Osteocyte (in vitro differentiated cells): ENCODE measurements around the gene MDM2. TPM values are rescaled to one million over a fixed set of nuclear protein-coding genes. Genes with fewer than 3 reads are reported as not detected.

ENCODE experiments used
- DNase-seq: peaks from one replicate; pipeline ENCODE4 v3.0.0; 2021; ENCODE audit warnings: mixed read lengths; ENCODE audit not compliant: unreplicated experiment; ENCODE audit errors: extremely low spot score
- H3K27ac Mint-ChIP-seq: one replicate; pipeline ENCODE4 v1.8.0; 2021; ENCODE audit warnings: mild to moderate bottlenecking, mixed read lengths; ENCODE audit not compliant: unreplicated experiment
- H3K27me3 Mint-ChIP-seq: one replicate; pipeline ENCODE4 v1.8.0; 2021; ENCODE audit warnings: mixed read lengths; ENCODE audit not compliant: unreplicated experiment
- H3K36me3 Mint-ChIP-seq: one replicate; pipeline ENCODE4 v1.8.0; 2021; ENCODE audit warnings: mixed read lengths; ENCODE audit not compliant: unreplicated experiment
- H3K4me1 Mint-ChIP-seq: one replicate; pipeline ENCODE4 v1.8.0; 2021; ENCODE audit warnings: mixed read lengths; ENCODE audit not compliant: unreplicated experiment
- H3K4me3 Mint-ChIP-seq: one replicate; pipeline ENCODE4 v1.8.0; 2021; ENCODE audit warnings: mild to moderate bottlenecking, moderate library complexity, mixed read lengths; ENCODE audit not compliant: unreplicated experiment
- H3K9me3 Mint-ChIP-seq: one replicate; pipeline ENCODE4 v1.8.0; 2021; ENCODE audit warnings: mixed read lengths; ENCODE audit not compliant: unreplicated experiment
- total RNA-seq: library from RNA; stranded (reverse); gene quantifications from 2 replicates; pipeline ENCODE4 v1.2.1, GENCODE V29; 2021
- TF ChIP-seq, protein P1 (sequence below): fragments of 200-600 bp; sonication (generic); IDR thresholded peaks from 2 replicates; pipeline ENCODE4 v1.5.0; 2021; ENCODE audit warnings: antibody characterized with exemption, mild to moderate bottlenecking, moderate library complexity

Gene MDM2
- total RNA-seq, 1 donor from 2014 or later, result 131 TPM

DNA sequence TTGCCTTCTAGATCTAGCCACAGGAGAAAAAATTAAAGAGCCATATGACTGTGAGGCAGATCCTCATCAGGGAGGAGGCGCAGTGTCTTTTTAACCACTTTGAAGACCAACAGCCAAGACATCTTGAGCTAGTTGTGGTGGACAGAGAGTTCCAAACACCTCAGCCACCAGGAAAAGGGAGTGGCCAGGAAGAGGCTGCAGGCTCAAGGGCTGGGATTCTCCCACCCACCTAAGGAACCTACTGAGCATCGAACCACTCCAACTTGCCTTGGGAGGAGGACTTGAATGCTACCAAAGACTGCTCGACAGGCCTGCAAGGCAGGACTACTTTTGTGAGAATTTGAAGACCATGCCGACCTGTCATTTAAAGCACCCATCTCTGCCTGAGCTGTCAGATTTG is 14.5 kb upstream of the MDM2 start:
- TF ChIP-seq, protein P1, sequence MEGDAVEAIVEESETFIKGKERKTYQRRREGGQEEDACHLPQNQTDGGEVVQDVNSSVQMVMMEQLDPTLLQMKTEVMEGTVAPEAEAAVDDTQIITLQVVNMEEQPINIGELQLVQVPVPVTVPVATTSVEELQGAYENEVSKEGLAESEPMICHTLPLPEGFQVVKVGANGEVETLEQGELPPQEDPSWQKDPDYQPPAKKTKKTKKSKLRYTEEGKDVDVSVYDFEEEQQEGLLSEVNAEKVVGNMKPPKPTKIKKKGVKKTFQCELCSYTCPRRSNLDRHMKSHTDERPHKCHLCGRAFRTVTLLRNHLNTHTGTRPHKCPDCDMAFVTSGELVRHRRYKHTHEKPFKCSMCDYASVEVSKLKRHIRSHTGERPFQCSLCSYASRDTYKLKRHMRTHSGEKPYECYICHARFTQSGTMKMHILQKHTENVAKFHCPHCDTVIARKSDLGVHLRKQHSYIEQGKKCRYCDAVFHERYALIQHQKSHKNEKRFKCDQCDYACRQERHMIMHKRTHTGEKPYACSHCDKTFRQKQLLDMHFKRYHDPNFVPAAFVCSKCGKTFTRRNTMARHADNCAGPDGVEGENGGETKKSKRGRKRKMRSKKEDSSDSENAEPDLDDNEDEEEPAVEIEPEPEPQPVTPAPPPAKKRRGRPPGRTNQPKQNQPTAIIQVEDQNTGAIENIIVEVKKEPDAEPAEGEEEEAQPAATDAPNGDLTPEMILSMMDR, result no peak
- DNase-seq, result no peak
- H3K27ac Mint-ChIP-seq, result no peak overlapping the region
- no peaks in the 10 kb centered on the region for H3K4me1 Mint-ChIP-seq
- no peaks in the 10 kb centered on the region for H3K27me3 Mint-ChIP-seq
- no peaks in the 10 kb centered on the region for H3K36me3 Mint-ChIP-seq
- H3K4me3 Mint-ChIP-seq, result no peak overlapping the region
- no peaks in the 10 kb centered on the region for H3K9me3 Mint-ChIP-seq

DNA sequence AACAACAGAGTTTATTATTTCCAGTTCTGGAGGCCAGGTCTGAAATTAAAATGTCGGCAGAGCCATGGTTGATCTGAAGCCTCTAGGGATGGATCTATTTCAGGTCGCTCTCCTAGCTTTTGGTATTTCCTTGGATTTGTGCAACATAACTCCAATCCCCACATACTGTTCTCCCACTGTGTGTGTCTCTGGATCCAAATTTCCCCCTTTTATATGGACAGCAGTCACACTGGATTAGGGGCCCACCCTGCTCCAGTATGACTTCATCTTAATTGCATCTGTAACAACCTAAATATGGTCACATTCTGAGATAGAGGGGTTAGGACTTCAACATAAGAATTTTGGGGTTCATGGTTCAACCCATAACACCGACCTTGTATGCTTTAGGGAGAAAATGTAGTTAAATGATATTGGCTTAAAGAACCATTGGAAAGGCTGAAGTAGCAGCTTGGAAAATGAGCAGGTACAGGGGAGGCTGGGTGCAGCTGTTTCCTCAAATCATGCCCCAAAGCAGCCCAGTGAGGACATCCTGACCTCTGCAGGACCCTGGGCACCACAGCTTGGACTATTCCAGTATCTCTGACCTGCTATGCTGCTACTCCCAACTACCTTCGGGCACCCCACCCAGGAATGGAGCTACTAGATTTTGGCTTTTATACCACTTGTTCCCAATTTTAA is 13.9 kb upstream of the MDM2 start:
- Mint-ChIP-seq H3K27ac (no peak overlapping the region), H3K4me3 (no peak overlapping the region), H3K27me3 (no peaks in the 10 kb centered on the region), H3K9me3 (no peaks in the 10 kb centered on the region), H3K4me1 (no peaks in the 10 kb centered on the region), H3K36me3 (no peaks in the 10 kb centered on the region)
- TF ChIP-seq, protein P1, result no peak
- no peak for DNase-seq

DNA sequence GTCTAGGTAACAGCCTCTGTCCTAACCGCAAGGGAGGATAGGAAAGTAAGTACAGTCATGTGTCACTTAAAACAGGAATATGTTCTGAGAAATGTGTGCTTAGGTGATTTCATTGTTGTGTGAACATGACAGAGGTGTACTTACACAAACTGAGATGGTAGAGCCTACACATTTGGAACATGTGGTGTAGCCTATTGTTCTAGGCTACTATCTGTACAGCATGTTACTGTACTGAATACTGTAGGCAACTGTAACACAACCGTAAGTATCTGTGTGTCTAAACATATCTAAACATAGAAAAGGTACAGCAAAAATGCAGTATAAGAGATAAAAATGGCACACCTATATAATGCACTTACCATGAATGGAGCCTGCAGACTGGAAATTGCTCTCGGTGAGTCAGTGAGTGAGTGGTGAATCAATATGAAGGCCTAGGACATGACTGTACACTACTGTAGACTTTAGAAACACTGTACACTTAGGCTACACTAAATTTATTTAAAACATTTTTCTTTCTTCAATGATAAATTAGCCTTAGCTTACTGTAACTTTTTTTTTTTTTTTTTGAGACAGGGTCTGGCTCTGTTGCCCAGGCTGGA is 13.2 kb upstream of the MDM2 start:
- no peak for DNase-seq
- no peaks in the 10 kb centered on the region for H3K27me3 Mint-ChIP-seq

DNA sequence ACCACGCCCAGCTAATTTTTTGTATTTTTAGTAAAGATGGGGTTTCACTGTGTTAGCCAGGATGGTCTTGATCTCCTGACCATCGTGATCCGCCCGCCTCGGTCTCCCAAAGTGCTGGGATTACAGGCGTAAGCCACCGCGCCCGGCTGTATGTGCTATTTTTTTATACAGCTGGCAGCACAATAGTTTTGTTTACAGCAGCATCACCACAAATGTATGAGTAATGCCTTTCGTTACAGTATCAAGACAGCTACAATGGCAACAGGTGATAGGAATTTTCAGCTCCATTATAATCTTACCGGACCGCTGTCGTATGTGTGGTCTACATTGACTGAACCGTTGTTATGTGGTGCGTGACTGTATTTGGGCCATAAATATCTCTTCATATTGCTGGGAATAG is 11.6 kb upstream of the MDM2 start:
- Mint-ChIP-seq H3K36me3 (no peaks in the 10 kb centered on the region), H3K4me1 (no peaks in the 10 kb centered on the region), H3K27me3 (no peaks in the 10 kb centered on the region), H3K27ac (no peak overlapping the region), H3K9me3 (no peaks in the 10 kb centered on the region), H3K4me3 (no peak overlapping the region)
- TF ChIP-seq, protein P1, result no peak
- DNase-seq, result peak; percentile 34

More for the DNA sequence above, 13.2 kb upstream of the MDM2 start:
- Mint-ChIP-seq H3K4me3 (no peak overlapping the region), H3K36me3 (no peaks in the 10 kb centered on the region), H3K27ac (no peak overlapping the region), H3K9me3 (no peaks in the 10 kb centered on the region), H3K4me1 (no peaks in the 10 kb centered on the region)
- TF ChIP-seq, protein P1, result no peak

DNA sequence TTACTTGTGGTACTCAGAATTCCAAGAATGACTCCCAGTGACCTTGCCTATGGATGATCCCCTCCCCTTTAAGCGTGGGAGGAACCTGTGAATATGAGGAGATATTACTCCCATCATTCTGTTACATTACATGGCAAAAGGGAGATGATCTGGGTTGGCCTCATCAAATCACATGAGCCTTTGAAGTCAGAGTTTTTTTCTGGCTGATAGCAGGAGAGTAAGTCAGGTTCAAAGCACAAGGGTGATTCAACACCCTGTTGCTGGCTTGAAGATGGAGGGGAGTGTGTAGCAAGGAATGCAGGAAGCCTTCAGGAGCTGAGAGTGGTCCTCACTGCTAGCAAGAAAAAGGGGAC is 9.1 kb upstream of the MDM2 start:
- no peak overlapping the region for H3K4me3 Mint-ChIP-seq
- no peak overlapping the region for H3K27ac Mint-ChIP-seq
- no peaks in the 10 kb centered on the region for H3K27me3 Mint-ChIP-seq
- DNase-seq, result no peak
- TF ChIP-seq, protein P1, result no peak
- no peaks in the 10 kb centered on the region for H3K4me1 Mint-ChIP-seq
- no peaks in the 10 kb centered on the region for H3K36me3 Mint-ChIP-seq
- no peaks in the 10 kb centered on the region for H3K9me3 Mint-ChIP-seq
